ENCODE measurements around the gene MICAL2. TPM values are rescaled to one million over a fixed set of nuclear protein-coding genes. Genes with fewer than 3 reads are reported as not detected.

Gene MICAL2
- total and polyA plus RNA-seq, 2 of the 13 experiments (the other 11 are each of a cell fraction or from before 2014, with no cell fraction given): 0.78 to 1.1 TPM

DNA sequence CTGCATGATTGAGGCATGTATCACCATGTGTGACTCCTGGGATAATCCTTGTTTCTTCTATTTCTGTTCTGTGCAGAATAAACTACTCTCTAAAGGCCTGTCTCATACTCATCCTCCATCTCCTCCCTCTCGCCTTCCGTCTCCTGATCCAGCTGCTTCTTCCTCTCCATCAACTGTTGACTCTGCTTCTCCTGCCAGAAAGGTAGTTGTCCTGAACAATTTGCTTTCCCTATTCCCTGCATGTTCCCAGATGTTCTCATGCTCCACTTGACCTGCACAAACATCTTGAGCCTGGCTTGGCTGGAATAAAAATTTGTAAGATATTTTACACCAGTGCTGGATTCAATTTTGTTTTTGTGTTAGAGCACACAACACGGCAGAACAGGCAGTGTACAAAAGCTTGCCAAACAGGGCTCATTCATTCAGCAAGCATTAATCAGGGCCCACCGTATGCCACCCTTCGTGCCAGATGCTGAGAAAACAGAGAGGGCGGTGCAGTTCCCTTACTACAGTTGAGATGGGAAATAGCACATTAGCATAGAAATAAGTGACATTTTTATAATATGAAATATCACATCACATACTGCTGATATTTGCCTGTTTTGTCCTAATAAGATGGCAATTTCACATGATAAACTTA, 133.6 kb downstream of the MICAL2 start:
- Histone ChIP-seq H2AFZ (ENCODE audit: low read length) (no peak overlapping the region), H3K27ac (ENCODE audit: extremely low read length, insufficient read depth, low read length) (no peak overlapping the region), H3K4me2 (ENCODE audit: low read depth, low read length) (no peak overlapping the region), H3K27me3 (ENCODE audit: control insufficient read depth in 1 of 2, insufficient read depth in 2 of 2, low read length in 2 of 2) (no peaks in the 10 kb centered on the region), H3K9ac (ENCODE audit: insufficient read depth, low read depth, low read length) (no peak overlapping the region), H3K4me1 (ENCODE audit: insufficient read depth, low read length) (peaks cover 26% of the 10 kb centered on the region), H4K20me1 (ENCODE audit: insufficient read depth, low read length) (no peaks in the 10 kb centered on the region), H3K36me3 (replicated peaks in 1 of 2; ENCODE audit: control insufficient read depth in 1 of 2, insufficient read depth in 2 of 2, low read length in 2 of 2) (no peaks in the 10 kb centered on the region), H3K4me3 (replicated peaks in 1 of 3; ENCODE audit: insufficient read depth in 1 of 3, low read depth in 2 of 3, low read length in 3 of 3) (no peak overlapping the region), H3K9me3 (ENCODE audit: low read length) (no peaks in the 10 kb centered on the region), H3K79me2 (ENCODE audit: insufficient read depth, low read length) (no peaks in the 10 kb centered on the region)
- ChIA-PET POLR2A (no interaction called here), CTCF (ENCODE audit: low intra/inter-chr PET ratio, low total read pairs) (no interaction called here)
- ATAC-seq: no peak
- in situ Hi-C loops (cut with HindIII; ENCODE audit: extremely low pct_ligation_motif_present, low pct_unique_long_range_greater_than_20kb): no loop called here
- DNase-seq (ENCODE audit: low spot score): no peak
- BruUV-seq (replicated peaks): no TSS peak
- 62% methylated on average over 6 of the region's 6 CpGs for WGBS (ENCODE audit: low lambda C conversion rate)
- intact Hi-C loops (cut with micrococcal nuclease; ENCODE audit: unreplicated experiment): no loop called here
- no peak for FAIRE-seq
- TF ChIP-seq, protein P1, sequence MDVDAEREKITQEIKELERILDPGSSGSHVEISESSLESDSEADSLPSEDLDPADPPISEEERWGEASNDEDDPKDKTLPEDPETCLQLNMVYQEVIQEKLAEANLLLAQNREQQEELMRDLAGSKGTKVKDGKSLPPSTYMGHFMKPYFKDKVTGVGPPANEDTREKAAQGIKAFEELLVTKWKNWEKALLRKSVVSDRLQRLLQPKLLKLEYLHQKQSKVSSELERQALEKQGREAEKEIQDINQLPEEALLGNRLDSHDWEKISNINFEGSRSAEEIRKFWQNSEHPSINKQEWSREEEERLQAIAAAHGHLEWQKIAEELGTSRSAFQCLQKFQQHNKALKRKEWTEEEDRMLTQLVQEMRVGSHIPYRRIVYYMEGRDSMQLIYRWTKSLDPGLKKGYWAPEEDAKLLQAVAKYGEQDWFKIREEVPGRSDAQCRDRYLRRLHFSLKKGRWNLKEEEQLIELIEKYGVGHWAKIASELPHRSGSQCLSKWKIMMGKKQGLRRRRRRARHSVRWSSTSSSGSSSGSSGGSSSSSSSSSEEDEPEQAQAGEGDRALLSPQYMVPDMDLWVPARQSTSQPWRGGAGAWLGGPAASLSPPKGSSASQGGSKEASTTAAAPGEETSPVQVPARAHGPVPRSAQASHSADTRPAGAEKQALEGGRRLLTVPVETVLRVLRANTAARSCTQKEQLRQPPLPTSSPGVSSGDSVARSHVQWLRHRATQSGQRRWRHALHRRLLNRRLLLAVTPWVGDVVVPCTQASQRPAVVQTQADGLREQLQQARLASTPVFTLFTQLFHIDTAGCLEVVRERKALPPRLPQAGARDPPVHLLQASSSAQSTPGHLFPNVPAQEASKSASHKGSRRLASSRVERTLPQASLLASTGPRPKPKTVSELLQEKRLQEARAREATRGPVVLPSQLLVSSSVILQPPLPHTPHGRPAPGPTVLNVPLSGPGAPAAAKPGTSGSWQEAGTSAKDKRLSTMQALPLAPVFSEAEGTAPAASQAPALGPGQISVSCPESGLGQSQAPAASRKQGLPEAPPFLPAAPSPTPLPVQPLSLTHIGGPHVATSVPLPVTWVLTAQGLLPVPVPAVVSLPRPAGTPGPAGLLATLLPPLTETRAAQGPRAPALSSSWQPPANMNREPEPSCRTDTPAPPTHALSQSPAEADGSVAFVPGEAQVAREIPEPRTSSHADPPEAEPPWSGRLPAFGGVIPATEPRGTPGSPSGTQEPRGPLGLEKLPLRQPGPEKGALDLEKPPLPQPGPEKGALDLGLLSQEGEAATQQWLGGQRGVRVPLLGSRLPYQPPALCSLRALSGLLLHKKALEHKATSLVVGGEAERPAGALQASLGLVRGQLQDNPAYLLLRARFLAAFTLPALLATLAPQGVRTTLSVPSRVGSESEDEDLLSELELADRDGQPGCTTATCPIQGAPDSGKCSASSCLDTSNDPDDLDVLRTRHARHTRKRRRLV (CRISPR knock-in tag; IDR thresholded peaks at IDR 0.05): no peak
- TF ChIP-seq ZNF343 (CRISPR knock-in tag; IDR thresholded peaks at IDR 0.05): no peak
- no peak for TF ChIP-seq GABPA (IDR thresholded peaks at IDR 0.05; ENCODE audit: low read depth, low read length)
- TF ChIP-seq GABPA (CRISPR knock-in tag; IDR thresholded peaks at IDR 0.05; ENCODE audit: low read depth): no peak
- no peak for TF ChIP-seq ZNF234 (CRISPR knock-in tag; conservative IDR thresholded peaks at IDR 0.05)
- no peak for TF ChIP-seq CHCHD3 (CRISPR knock-in tag; IDR thresholded peaks at IDR 0.05)
- TF ChIP-seq, protein P2, sequence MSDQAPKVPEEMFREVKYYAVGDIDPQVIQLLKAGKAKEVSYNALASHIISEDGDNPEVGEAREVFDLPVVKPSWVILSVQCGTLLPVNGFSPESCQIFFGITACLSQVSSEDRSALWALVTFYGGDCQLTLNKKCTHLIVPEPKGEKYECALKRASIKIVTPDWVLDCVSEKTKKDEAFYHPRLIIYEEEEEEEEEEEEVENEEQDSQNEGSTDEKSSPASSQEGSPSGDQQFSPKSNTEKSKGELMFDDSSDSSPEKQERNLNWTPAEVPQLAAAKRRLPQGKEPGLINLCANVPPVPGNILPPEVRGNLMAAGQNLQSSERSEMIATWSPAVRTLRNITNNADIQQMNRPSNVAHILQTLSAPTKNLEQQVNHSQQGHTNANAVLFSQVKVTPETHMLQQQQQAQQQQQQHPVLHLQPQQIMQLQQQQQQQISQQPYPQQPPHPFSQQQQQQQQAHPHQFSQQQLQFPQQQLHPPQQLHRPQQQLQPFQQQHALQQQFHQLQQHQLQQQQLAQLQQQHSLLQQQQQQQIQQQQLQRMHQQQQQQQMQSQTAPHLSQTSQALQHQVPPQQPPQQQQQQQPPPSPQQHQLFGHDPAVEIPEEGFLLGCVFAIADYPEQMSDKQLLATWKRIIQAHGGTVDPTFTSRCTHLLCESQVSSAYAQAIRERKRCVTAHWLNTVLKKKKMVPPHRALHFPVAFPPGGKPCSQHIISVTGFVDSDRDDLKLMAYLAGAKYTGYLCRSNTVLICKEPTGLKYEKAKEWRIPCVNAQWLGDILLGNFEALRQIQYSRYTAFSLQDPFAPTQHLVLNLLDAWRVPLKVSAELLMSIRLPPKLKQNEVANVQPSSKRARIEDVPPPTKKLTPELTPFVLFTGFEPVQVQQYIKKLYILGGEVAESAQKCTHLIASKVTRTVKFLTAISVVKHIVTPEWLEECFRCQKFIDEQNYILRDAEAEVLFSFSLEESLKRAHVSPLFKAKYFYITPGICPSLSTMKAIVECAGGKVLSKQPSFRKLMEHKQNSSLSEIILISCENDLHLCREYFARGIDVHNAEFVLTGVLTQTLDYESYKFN (CRISPR knock-in tag; conservative IDR thresholded peaks at IDR 0.05): no peak
- TF ChIP-seq HOXA7 (CRISPR knock-in tag; IDR thresholded peaks at IDR 0.05): no peak
- TF ChIP-seq MLLT10 (CRISPR knock-in tag; IDR thresholded peaks at IDR 0.05): no peak
- no peak for TF ChIP-seq ESRRA (CRISPR knock-in tag; IDR thresholded peaks at IDR 0.05; ENCODE audit: low read depth)
- no peak for TF ChIP-seq REXO4 (CRISPR knock-in tag; IDR thresholded peaks at IDR 0.05; ENCODE audit: borderline replicate concordance)
- no peak for TF ChIP-seq ZFP1 (CRISPR knock-in tag; IDR thresholded peaks at IDR 0.05)
- TF ChIP-seq, protein P3, sequence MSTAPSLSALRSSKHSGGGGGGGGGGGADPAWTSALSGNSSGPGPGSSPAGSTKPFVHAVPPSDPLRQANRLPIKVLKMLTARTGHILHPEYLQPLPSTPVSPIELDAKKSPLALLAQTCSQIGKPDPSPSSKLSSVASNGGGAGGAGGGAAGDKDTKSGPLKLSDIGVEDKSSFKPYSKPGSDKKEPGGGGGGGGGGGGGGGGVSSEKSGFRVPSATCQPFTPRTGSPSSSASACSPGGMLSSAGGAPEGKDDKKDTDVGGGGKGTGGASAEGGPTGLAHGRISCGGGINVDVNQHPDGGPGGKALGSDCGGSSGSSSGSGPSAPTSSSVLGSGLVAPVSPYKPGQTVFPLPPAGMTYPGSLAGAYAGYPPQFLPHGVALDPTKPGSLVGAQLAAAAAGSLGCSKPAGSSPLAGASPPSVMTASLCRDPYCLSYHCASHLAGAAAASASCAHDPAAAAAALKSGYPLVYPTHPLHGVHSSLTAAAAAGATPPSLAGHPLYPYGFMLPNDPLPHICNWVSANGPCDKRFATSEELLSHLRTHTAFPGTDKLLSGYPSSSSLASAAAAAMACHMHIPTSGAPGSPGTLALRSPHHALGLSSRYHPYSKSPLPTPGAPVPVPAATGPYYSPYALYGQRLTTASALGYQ (CRISPR knock-in tag; IDR thresholded peaks at IDR 0.05): no peak
- no peak for TF ChIP-seq NAIF1 (CRISPR knock-in tag; IDR thresholded peaks at IDR 0.05; ENCODE audit: borderline replicate concordance)
- no peak for TF ChIP-seq SMAD9 (CRISPR knock-in tag; IDR thresholded peaks at IDR 0.05)
- no peak for TF ChIP-seq RARA (CRISPR knock-in tag; IDR thresholded peaks at IDR 0.05)
